B cell (primary cell): Measurements from ENCODE around the gene ATR. TPM values are rescaled to one million over a fixed set of nuclear protein-coding genes. Genes with fewer than 3 reads are reported as not detected.

Source experiments
- ATAC-seq: fragments of 200-7000 bp; cut with Tn5 transposase; one replicate; pipeline ENCODE4 v1.10.0; 2021; ENCODE audit warnings: low read depth, mild to moderate bottlenecking, moderate number of reproducible peaks, moderate library complexity
- CTCF ChIA-PET: fragments of 350-600 bp; sonication (Branson Sonifier 250); formaldehyde crosslinking; loops from one replicate; lab custom pipeline; 2021; ENCODE audit warnings: antibody characterized with exemption, inconsistent platforms; lab: Charles Lee
- POLR2A ChIA-PET: fragments of 350-600 bp; sonication (Branson Sonifier 250); formaldehyde crosslinking; loops from one replicate; lab custom pipeline; 2021; ENCODE audit warnings: antibody characterized with exemption; lab: Charles Lee
- DNase-seq: peaks from one replicate; pipeline ENCODE4 v3.0.0; 2013
- H2AFZ ChIP-seq: 2 replicates; pipeline ENCODE4 v1.6.1; 2012; ENCODE audit warnings: mild to moderate bottlenecking, low read depth, low read length; ENCODE audit not compliant: insufficient read depth, poor library complexity, severe bottlenecking
- H3K27ac ChIP-seq, 2 donors: 1 replicate in 1 of 2; 2 replicates in 1 of 2; pipeline ENCODE4 v1.5.1; 2012 to 2013; ENCODE audit warnings: low read length in 2 of 2, mild to moderate bottlenecking in 2 of 2, moderate library complexity in 1 of 2
- H3K27me3 ChIP-seq, 4 experiments: fragments of 200-600 bp in 1 of 4; sonication (generic) in 1 of 4; replicated peaks in 1 of 4; 1 replicate in 2 of 4; 2 replicates in 2 of 4; pipeline versions ENCODE4 v1.6.1 to v1.7.0; 2013 to 2016; ENCODE audit warnings: low read length in 3 of 4, mild to moderate bottlenecking in 2 of 4, mixed read lengths in 1 of 4, moderate library complexity in 1 of 4; ENCODE audit not compliant: insufficient read depth in 4 of 4, control insufficient read depth in 3 of 4; ENCODE audit errors: control extremely low read depth in 1 of 4
- H3K36me3 ChIP-seq, 2 experiments: replicated peaks in 1 of 2; 1 replicate in 1 of 2; 2 replicates in 1 of 2; pipeline versions ENCODE4 v1.6.1 to v1.7.1; 2013; ENCODE audit warnings: low read length in 1 of 2; ENCODE audit not compliant: insufficient read depth in 2 of 2, control insufficient read depth in 1 of 2; ENCODE audit errors: control extremely low read depth in 1 of 2, extremely low read depth in 1 of 2
- H3K4me1 ChIP-seq, 2 donors: fragments of 200-600 bp in 1 of 2; sonication (generic) in 1 of 2; 1 replicate in 1 of 2; 2 replicates in 1 of 2; pipeline versions ENCODE4 v1.5.1 to v1.6.1; 2013 to 2017; ENCODE audit warnings: low read length in 2 of 2; ENCODE audit not compliant: control insufficient read depth in 2 of 2, insufficient read depth in 2 of 2
- H3K4me2 ChIP-seq: replicated peaks from 2 replicates; pipeline ENCODE3; 2012; ENCODE audit warnings: mild to moderate bottlenecking, low read depth, low read length; ENCODE audit not compliant: poor library complexity, severe bottlenecking
- H3K4me3 ChIP-seq, 5 experiments: fragments of 200-600 bp in 1 of 5; sonication (generic) in 1 of 5; 1 replicate in 3 of 5; 2 replicates in 2 of 5; pipeline versions ENCODE4 v1.5.1 to v1.7.0; 2011 to 2016; ENCODE audit warnings: low read length in 4 of 5, mild to moderate bottlenecking in 4 of 5, low read depth in 2 of 5, control low read depth in 1 of 5, moderate library complexity in 1 of 5; ENCODE audit not compliant: insufficient read depth in 1 of 5; ENCODE audit errors: control extremely low read depth in 1 of 5, extremely low read depth in 1 of 5
- H3K79me2 ChIP-seq: fragments of 200-600 bp; sonication (generic); one replicate; pipeline ENCODE4 v1.6.0; 2016; ENCODE audit warnings: low read length; ENCODE audit not compliant: control insufficient read depth, insufficient read depth
- H3K9ac ChIP-seq: fragments of 200-600 bp; sonication (generic); 2 replicates; pipeline ENCODE4 v1.6.1; 2017; ENCODE audit warnings: mild to moderate bottlenecking, low read length, moderate library complexity
- H3K9me3 ChIP-seq, 3 donors: one replicate each; pipeline versions ENCODE4 v1.6.1 to v1.7.1; 2013; ENCODE audit warnings: low read length in 2 of 3; ENCODE audit not compliant: control insufficient read depth in 2 of 3, insufficient read depth in 1 of 3; ENCODE audit errors: control extremely low read depth in 1 of 3
- H4K20me1 ChIP-seq: 2 replicates; pipeline ENCODE4 v1.6.0; 2012; ENCODE audit warnings: mild to moderate bottlenecking, low read length; ENCODE audit not compliant: insufficient read depth, control insufficient read depth, poor library complexity, severe bottlenecking
- H3K27ac Mint-ChIP-seq: one replicate; pipeline ENCODE4 v1.8.0; 2021; ENCODE audit warnings: mixed read lengths
- H3K27me3 Mint-ChIP-seq: one replicate; pipeline ENCODE4 v1.8.0; 2021; ENCODE audit warnings: mixed read lengths
- H3K4me1 Mint-ChIP-seq: one replicate; pipeline ENCODE4 v1.8.0; 2021; ENCODE audit warnings: mixed read lengths
- H3K4me3 Mint-ChIP-seq: one replicate; pipeline ENCODE4 v1.8.0; 2021; ENCODE audit warnings: mixed read lengths
- H3K9me3 Mint-ChIP-seq: one replicate; pipeline ENCODE4 v1.8.0; 2022; ENCODE audit warnings: mixed read lengths; ENCODE audit not compliant: insufficient read depth
- CTCF ChIP-seq: fragments of 200-600 bp; IDR thresholded peaks from one replicate; pipeline ENCODE4 v1.8.0; 2022; ENCODE audit warnings: antibody characterized with exemption, mild to moderate bottlenecking
- EZH2 ChIP-seq: IDR thresholded peaks from 2 replicates; pipeline ENCODE4 v1.6.1; 2012; ENCODE audit warnings: borderline replicate concordance, low read depth, mild to moderate bottlenecking, moderate library complexity, low read length; ENCODE audit not compliant: insufficient read depth, poor library complexity, severe bottlenecking
- WGBS: methylation state at CpG from one replicate; pipeline ENCODE4 v1.1.5; 2013; ENCODE audit warnings: missing lambda C conversion rate; ENCODE audit not compliant: insufficient coverage; 5-methylcytosine and 5-hydroxymethylcytosine counted together
- intact Hi-C: fragments of 100-400 bp; cut with micrococcal nuclease; formaldehyde crosslinking; loops from one replicate; pipeline ENCODE4 v1.10.0; 2022
- polyA plus RNA-seq: library from polyadenylated mRNA; depleted of rRNA; stranded (reverse); fragments of >200 nt; gene quantifications from 2 replicates; pipeline ENCODE4 v1.2.3, GENCODE V29; 2012
- total RNA-seq, 2 donors: library from RNA; stranded (reverse); fragments of 120-200 nt in 1 of 2; gene quantifications; 1 replicate in 1 of 2; 2 replicates in 1 of 2; pipeline versions ENCODE4 v1.2.3 to v1.2.4, GENCODE V29; 2013 to 2022

The ATR gene
- total and polyA plus RNA-seq, 2 donors (not counting 1 experiment from before 2014, with no cell fraction given), result 17.1 to 46.7 TPM

DNA sequence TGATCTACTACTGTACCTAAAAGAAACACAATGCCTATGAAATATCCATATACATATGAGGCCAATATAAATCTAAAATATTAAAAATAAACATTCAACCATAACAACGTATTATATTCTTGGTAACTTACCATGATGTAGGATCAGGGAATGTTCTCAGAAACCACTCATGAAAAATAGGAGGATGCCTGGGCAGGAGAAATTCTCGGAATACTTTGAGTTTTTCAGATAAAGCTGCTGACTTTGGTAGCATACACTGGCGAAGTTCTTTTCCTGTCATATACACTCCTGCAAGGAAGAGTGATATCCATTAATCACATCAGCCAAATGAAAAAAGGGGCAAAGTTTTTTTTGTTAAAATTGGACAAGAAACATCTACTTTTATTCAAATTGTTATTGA, 119.4 kb downstream of the ATR start:
- Mint-ChIP-seq H3K4me3 (no peak overlapping the region), H3K9me3 (no peaks in the 10 kb centered on the region), H3K27me3 (no peaks in the 10 kb centered on the region), H3K4me1 (no peaks in the 10 kb centered on the region), H3K27ac (no peak overlapping the region)
- DNase-seq, result no peak
- ChIA-PET CTCF (no interaction called here), POLR2A (no interaction called here)
- H4K20me1 ChIP-seq, result no peaks in the 10 kb centered on the region
- H3K9me3 ChIP-seq, result no peaks in the 10 kb centered on the region
- no peaks in the 10 kb centered on the region for H3K79me2 ChIP-seq
- H3K36me3 ChIP-seq, result peaks cover 12 to 25% of the 10 kb centered on the region in 2 experiments
- no peak overlapping the region for H3K9ac ChIP-seq
- intact Hi-C loops, result no loop called here
- no peak for ATAC-seq
- H3K27ac ChIP-seq, result no peak overlapping the region
- no peaks in the 10 kb centered on the region for H3K27me3 ChIP-seq
- H3K4me3 ChIP-seq, result no peak overlapping the region
- no peaks in the 10 kb centered on the region for H3K4me1 ChIP-seq
- no CpG with 5 or more reads among the region's 3 CpGs for WGBS
- H2AFZ ChIP-seq, result no peak overlapping the region
- H3K4me2 ChIP-seq, result no peak overlapping the region
- TF ChIP-seq CTCF (no peak), EZH2 (no peak)

GRCh38 chr3:142450881-142451280, 127.7 kb downstream of the ATR start:
- Histone ChIP-seq H3K27ac (no peak overlapping the region), H3K27me3 (no peaks in the 10 kb centered on the region), H3K9me3 (no peaks in the 10 kb centered on the region), H3K9ac (no peak overlapping the region), H3K4me2 (no peak overlapping the region), H3K36me3 (peaks cover 10 to 13% of the 10 kb centered on the region in 2 experiments), H2AFZ (no peak overlapping the region), H4K20me1 (no peaks in the 10 kb centered on the region), H3K4me3 (no peak overlapping the region), H3K4me1 (peaks cover 13 to 16% of the 10 kb centered on the region in 2 donors), H3K79me2 (peaks cover 26% of the 10 kb centered on the region)
- 100% methylated on average over 5 of the region's 5 CpGs for WGBS
- no peak overlapping the region for H3K4me3 Mint-ChIP-seq
- TF ChIP-seq CTCF (no peak), EZH2 (no peak)
- intact Hi-C loops, result no loop called here
- H3K9me3 Mint-ChIP-seq, result no peaks in the 10 kb centered on the region
- POLR2A ChIA-PET, result no interaction called here
- ATAC-seq (no peak), DNase-seq (no peak)
- no peaks in the 10 kb centered on the region for H3K27me3 Mint-ChIP-seq
- H3K27ac Mint-ChIP-seq, result no peak overlapping the region
- CTCF ChIA-PET, result no interaction called here
- peaks cover 23% of the 10 kb centered on the region for H3K4me1 Mint-ChIP-seq
